Activated T-cell treated with anti-CD3 and anti-CD28 coated beads, Interleukin-2, amount 50 U/mL, for 48 hours (primary cell): ENCODE measurements around the gene ABCF1.

Experiments
- DNase-seq, 2 experiments: peaks; one replicate each; pipeline ENCODE4 v3.0.0-alpha.2; 2020

The ABCF1 gene

DNA sequence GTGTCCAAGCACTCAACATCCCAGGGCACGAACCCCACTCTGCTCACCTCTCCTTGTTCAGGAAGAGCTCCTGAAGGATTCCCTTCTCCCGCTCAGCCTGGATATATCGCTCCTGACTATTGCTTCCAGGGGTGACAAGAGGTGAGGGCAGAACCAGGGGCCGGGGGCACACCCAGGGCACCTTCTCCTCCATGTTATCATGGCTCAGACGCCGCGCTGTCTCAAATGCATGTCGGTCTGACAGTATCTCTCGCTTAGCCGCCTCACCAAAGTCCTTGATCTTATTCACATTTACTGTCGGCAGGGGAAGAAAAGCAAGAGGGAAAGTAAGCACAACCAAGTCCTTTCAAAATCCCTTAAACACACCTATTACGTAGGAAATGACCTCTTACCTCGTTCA is 32.7 kb downstream of the ABCF1 start:
- DNase-seq: no peak

DNA sequence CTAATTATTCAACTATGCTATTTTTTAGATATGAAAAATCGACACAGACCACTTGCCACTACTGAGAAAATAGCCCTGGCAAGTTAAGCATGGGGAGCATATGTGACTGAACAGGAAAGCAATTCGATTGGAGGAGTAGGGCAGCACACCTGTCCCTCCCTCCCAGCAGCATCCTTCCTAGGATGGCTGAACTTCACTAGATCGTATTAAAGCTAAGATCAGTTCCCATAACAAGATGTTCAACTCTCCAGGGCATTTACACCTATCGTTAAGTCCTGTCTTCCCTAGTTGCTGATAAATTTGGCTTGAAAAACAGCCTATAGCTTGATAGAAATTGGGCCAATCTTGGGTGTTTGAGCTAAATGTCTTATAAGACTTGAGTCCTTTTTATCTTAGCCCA is 38.8 kb downstream of the ABCF1 start:
- no peak for DNase-seq

DNA sequence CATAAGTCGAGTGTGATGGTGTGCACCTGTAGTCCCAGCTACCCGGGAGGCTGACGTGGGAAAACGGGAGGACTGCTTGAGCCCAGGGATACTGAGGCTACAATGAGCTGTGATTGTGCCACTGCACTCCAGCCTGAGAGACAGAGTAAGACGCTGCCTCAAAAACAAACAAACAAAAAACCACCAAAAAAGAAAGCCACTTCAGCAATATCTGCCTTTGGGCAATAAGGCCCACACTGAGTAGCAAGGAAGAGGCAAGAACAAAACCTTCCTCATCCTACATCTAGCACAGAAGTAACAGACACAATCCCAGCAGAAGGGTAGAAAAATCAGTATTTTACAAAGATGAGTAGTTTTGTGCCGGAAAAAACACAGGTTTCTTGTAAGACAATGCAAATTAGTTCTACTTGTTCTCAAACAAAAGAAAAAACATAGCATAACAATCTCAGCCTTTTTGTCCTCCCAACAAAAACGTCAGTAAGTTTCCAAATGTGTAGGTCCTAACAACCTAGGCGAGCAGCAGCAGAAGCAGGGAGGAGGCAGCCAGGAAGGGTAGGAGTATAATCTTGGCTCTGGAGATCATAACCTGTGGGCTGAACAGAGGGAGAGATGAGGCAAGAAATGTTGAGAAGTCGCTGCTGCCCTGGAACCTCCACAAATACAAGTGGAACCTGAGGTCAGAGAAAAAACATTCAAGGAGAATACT is 40.1 kb downstream of the ABCF1 start:
- DNase-seq: no peak

DNA sequence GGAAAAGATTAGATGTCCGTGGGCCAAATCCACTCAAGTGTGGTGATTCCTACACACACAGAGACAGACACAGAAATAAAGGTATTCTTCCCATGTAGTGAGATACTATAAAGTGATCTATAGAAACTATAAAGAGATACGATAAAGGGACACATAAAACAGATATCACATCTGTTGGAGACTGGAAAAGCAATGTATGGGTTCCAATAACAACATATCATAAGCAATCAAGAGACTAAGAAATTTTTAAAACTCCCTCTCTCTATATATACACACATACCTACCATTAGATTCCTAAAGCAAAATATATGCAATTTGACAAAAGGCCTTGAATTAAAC is 40.6 kb downstream of the ABCF1 start:
- no peak for DNase-seq

DNA sequence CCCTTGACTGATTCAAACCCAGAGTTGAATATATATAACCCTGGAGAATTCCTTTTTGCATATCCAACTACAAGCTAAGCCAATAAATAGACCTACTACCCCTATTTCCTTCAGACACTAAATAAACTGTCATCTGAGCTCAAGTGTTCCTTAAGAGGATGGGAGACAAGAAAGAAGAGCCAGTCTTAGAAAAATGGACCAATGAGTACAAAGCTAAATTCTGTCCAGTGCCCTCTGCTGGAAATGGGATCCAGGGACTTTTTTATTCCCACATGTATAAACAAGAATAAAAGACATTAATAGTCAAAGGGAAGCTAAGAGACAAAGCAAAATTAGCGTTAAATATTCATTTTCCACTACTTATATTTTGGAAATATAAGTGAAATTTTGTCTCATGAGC is 41.0 kb downstream of the ABCF1 start:
- no peak for DNase-seq

DNA sequence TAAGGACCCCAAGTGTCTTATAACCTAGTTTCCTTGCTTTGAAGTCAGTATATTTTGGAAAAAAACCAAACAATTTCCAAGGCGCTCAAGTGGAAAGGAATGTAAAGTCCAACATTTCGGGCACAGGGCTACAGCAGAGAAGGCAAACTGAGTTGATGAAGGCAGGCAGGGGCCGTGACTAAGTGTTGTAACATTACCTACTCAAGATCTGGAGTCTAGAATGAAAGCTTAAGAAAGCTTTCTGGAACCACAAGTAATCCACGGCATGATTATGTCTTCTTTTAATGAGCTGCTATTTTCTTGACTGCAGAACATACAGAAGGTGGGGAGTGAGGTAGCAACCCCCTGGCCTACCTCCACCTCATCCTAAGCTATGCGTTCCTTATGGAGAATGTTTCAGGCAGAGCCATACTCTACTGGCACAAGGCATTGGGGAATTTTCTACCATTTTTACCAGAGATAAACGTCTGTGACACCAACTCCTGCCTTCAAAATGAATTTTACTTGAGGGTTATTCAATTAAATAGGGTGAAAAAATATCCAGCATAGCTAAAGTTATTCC is 41.5 kb downstream of the ABCF1 start:
- no peak for DNase-seq

DNA sequence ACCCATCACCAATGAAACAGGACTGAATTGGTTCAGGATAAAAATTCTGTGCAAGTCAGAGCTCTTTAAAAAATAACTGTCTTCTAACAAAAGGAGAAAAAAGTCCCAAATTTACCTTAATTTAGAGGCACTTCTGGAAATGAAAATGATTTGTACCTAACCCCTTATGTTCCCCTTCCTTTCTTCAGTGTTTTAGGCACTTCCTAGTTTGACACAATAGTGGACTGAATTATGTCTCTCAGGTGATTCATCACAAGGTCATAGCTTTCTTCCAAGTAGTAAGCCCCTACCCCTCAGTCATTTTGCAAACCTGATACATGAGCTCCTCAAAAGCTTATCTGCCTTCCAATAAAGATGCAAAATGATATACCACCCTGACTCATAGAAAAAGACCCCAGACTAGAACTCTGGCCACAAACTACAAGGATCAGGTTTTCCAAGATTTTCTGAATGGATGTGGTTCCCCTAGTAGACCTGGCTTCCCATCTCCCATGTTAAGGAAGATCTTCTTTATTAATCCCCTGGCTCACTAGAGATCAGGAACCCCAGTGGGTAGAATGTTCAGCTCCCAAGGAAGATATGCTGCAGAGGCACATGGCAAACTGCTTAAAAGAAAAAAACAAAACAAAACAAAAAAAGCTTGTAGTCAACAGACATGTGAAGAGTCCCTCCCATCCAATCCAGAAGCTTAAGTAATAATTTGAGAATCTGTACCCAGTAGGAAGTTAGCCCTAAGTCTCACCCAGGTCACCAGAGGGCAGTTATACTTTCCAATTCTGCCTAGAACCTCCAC is 42.2 kb downstream of the ABCF1 start:
- no peak for DNase-seq

DNA sequence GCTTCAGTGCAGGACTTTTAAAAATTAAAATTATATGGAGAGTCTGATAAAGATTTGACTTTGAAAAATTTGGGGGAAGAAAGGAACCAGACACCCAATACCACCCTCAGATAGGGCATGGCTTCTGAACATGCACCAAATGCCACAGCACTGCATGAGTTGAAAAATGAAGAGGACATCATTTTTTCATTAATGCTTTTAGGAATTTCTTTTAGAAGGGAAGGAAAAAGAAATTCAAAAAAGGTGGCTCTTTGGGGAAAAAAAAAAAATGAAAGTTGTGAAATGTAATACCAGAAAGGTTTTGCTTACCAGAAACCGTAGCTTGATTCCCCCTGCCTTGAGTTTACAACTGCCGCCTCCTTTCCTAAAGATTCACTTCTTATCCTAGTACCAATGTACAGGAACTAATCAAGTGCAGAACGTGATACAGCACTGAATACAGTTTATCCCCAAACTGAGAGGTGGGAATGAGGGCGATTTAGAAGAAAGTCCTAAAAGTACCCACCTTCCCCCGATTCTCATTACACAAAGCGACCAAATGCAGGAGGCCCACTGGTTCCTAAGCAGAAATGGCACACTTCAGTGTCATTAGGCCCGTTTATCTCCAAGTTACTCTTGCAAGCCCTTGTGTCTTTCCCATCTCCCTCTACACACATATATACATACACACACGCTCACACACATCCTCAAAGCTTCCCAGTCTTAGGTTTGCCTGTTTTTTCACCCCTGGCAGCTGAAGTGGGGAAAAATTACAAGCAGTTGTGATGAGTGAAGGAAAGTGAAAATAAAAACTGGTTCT is 43.0 kb downstream of the ABCF1 start:
- no peak for DNase-seq

DNA sequence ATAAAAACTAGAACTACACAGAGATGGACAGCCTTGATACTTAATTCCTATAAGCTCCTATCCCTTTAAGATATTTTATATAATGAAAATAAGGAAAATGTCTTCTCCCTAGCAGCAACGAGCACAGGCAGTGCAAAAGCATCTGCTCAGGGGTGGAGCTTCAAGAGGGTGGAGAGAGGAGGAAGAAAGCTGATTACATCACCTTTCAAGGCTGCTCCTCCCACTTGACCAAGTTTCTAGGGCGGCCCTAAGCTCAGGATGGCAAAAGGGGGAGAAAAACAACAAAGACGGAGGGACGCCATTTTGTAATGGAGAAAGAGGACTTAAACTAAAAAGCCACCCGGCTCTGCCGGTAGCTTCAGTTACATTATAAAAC is 43.6 kb downstream of the ABCF1 start:
- DNase-seq: peak; percentile 78 to 83

DNA sequence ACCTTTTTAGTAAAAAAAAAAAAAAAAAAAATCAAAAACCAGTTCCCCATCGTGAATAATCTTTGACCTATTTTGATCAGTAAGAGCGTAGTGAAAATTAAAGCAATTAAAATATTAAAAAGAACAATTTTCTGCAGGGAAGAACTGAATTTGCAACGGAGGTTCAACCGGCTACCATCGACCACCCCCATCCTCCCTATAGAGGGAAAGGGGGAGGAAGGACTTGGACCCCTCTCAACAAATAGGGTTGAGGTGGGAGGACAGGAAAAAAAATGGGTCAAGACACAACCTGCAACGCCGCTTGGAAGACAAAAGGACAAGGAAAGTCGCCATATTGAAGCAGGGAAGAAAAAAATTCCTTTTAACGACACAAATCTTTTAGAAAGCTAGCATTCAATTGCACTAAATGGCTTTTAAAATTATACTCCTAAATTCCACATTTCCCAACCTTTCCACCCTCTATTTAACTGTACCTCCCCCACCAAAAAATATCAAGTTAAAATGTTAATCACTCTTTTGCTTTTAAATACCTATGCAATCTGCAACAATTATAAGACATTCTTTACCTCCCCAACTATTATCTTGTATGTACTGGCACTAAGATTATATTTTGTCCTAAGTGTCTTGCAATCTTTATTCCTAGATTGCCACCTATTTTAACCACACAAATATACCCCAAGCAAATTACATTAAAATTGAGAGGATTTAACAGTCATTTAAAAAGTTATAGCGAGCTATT is 44.1 kb downstream of the ABCF1 start:
- peak; percentile 60 to 63 for DNase-seq

DNA sequence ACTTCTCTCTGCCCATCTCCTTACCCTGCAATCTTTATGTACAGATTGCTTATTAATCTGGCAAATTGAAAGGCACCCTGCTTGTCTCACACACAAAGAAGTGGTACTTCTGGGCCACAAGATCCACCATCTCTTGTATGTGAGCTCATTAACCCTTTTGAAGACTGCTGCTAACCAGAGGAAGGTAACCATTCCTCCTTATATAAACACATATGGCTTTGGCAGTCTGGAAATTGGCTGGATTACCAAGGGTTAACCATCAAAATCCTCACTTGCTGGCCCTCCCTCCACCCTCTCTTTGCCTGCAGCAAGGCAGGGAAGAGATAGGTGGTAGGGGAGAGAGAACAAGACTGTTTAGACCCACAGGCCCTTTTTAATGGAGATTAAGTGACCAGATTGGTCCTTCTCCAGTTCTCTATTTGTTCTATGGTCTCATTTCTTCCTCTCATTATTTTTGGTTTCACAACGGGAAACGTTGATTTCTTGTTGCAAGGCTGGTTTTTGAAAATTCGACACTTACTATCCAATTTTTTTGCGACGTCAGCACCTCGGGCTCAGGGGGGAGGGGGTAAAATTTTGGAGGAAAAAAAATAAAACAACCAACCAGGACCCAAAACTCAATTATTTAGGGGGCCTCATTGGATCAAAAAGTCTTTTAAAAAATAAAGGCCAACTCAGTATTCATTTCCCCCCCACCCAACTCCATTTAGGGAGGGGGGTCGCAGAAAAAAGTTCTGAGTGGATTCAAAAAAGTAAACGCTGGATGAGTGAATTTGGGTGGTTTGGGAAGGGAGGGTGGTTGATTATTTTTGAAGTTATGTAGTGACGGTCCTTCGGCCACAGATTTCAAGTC is 44.9 kb downstream of the ABCF1 start:
- peak in 1 of 2 experiments; percentile 48 for DNase-seq

DNA sequence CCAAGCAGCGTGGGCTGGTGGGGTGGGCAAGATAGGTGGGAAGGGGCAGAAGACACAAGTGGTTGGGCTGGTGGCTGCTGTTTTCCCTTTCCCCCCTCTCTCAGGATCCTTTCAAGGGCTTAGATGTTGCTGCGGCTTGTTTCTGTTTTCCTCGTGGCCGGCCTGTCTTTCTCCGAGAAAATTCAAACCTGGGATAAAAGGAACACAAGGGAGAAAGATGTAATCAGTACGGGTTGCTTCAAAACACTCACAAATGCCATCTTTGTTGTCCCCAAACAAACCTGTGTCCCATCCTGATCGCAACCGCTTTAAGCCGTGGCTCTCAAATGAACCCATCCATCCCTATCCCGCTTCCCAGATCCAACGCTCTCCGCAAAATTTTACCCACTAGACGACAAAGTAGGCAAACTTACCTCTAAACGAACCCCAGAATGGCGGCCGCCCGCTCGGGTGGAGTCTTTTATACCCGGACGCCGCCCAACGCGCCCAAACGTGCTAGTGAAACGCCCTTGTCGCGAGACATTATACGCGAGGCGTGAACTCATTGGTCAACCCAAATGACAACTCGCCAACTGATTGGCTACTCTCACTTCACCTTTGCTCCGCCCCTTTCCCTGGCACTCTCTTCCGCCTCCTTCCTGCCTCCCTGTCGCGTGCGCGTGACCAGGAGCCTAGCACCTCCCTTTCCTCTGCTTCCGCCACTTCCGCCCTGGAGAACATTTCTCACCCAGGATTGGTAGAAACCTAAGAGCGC is 45.7 kb downstream of the ABCF1 start, which contains the start of gene PPP1R10:
PPP1R10 (minus strand) TSS at position 433 of the 754 bp plus-strand sequence. CDS start 7,299 bp downstream, outside the sequence.
- peak; percentile 97 to 98 for DNase-seq

DNA sequence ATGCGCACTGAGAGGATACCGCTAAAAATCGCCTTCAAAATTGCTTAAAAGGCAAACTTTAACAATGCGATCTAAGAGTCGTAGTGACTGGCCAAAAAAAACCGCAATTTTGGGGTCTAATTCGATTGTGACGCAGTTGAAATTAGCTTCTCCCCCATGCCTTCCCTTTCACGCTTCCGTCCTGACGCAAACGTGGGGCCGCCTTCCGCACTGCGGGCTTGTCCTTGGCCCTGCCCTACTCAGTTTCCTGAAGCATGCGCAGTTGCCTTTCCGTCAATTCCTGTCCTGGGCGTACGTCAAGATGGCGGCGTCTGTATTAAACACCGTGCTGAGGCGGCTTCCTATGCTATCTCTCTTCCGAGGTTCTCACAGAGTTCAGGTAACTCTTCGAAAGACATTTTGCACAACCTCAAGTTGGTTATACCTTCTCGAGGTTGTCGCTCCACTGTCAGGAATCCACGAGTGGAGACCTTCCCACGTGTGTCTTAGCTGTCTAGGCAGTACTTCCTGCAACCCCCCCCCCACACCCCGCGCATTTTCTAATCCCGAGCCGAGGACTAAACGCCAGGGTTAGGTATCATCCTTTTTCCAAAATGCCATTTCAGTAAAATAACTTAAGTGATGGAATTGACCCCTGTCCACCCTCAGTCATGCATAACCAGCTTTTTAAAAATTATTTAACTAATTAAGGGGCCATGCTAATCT is 46.5 kb downstream of the ABCF1 start, which contains the start of gene MRPS18B:
MRPS18B (plus strand) TSS at position 276 of the 705 bp plus-strand sequence; CDS start at position 302, 26 bp downstream.
- DNase-seq: peak; percentile 94 to 96

DNA sequence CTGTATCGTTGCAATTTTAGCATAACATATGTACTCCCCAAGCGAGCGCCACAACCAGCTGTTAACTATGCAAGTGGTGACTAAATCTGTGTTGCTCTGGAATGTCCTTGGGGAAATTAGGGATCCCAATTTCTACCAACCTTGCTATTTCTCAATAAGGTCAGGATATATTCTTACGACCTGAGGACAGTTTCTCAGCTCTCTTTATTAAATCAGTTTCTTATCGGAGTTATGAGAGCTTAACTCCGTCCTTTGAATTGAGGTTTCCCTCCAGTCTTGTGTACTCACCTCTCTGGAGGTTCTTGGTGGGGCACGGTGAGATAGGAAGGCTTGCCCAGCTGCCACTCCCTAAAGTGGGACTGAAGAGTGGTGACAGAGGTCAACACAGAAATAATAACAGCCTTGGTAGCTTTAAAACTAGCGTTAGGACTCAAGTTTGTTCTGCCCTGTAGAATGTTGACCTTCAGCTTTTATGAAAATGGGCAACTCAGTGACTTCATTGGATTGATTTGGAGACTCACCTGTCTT is 47.1 kb downstream of the ABCF1 start:
- DNase-seq: no peak

DNA sequence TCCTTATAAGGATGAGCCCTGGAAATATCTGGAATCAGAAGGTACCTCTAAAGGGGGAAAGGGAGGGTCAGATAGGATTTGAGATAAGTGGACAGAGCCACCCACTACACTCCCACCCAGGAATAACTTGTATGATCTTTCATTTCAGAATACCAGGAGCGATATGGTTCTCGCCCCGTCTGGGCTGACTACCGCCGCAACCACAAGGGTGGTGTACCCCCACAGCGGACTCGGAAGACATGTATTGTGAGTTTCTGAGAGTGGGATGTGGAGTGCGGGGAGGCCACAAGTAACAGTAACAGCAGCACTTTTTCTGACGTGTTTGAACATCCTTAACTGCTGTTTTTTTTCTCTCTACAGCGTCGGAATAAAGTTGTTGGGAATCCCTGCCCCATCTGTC is 48.3 kb downstream of the ABCF1 start:
- DNase-seq: no peak

DNA sequence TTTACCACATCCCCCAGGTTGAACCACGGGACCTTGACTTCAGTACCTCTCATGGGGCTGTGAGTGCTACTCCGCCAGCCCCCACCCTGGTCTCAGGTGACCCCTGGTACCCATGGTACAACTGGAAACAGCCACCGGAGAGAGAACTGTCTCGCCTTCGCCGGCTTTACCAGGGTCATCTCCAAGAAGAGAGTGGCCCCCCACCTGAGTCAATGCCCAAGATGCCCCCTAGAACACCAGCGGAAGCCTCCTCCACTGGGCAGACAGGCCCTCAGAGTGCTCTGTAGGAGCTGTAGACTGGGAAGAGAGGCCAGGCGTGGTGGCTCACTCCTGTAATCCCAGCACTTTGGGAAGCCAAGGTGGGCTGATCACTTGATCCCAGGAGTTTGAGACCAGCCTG is 54.3 kb downstream of the ABCF1 start:
- no peak for DNase-seq

DNA sequence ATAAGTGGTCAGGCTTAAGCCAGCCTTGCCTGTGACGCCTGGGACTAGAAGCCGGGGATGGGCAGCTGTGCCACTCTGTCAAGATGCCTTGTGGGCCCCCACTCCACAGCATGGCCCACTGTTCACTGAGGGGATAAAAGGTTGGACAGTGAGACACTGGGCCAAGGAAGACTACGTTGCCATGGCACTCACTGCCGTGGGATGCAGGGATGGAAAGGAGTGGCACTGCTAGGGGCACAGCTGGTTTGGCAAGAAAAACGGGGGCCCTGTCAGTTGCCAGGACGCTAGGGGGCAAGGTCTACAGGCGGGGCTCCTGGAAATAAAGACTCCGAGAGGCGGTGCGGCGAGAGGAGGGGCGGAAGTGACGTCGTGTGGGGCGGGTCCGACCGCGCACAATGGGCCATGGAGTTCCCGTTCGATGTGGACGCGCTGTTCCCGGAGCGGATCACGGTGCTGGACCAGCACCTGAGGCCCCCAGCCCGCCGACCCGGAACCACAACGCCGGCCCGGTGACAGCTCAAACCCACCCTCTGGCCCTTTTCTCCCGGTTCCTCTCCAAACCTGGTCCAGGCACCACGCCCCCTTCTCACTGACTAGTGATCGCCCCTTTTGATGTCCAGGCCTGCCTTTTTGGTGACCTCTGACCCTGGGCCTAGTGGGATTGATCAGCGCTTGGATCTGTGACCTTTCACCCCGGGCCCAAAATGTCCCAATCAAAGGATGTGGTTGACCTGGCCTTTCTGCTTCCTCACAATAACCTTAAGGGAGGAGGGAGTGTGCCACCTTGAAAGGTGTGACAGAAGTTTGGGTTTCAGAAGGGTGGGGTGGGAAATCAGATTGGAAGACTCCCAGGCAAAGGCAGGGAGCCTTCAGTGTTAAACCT is 55.5 kb downstream of the ABCF1 start, which contains the start of gene ATAT1:
ATAT1 (plus strand) TSS at position 391 of the 883 bp plus-strand sequence.
- DNase-seq: peak; percentile 90 to 93

DNA sequence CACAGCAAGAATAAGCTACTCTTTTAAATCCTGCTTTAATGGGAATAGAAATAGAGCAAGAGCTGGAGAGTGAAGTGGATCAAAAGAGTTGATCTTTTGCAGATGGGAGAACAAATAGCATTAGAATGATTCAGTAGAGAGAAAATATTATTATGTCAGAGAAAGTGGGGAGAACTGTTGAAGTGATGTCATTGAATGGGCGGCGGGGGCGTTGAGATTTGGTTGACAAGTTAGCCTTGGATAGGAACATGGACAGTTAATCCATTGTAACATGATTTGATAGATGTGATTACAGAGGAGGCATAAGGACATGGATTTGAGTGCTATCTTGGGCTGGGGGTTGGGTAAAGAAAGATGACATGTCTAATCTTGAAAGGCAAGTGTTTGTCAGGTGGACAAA is 64.6 kb downstream of the ABCF1 start:
- DNase-seq: no peak

DNA sequence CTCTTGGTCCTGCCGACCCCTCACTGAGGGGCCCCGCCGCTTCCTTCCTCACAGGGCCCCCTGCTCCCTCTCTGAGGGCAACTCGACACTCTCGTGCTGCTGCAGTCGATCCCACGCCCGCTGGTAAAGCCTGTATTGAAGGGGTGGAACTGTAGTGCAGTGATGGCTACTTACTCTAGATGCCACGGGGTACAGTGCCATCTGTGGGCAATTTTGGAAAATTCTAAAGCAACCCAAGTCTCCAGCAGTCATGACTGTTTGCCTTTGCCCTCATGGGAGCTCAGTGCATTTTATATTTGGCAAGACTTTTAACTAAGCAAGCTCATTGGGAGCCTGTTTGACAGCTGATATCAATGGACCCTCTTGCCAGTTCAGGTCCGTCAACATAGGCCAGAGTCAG is 69.2 kb downstream of the ABCF1 start:
- no peak for DNase-seq
